HG03045 (cell line): ENCODE data around the gene NCOA1.
"Not testable (repeated sequence)": the region's sequence is repeated elsewhere in the genome, so short reads cannot be mapped to it uniquely, and the experiment has no call there.

Source experiments
- ATAC-seq: cut with Tn5 transposase; IDR thresholded peaks from one replicate; pipeline ENCODE4 v1.9.1; 2021; ENCODE audit warnings: mild to moderate bottlenecking, moderate library complexity; ENCODE audit not compliant: unreplicated experiment

NCOA1 gene

DNA sequence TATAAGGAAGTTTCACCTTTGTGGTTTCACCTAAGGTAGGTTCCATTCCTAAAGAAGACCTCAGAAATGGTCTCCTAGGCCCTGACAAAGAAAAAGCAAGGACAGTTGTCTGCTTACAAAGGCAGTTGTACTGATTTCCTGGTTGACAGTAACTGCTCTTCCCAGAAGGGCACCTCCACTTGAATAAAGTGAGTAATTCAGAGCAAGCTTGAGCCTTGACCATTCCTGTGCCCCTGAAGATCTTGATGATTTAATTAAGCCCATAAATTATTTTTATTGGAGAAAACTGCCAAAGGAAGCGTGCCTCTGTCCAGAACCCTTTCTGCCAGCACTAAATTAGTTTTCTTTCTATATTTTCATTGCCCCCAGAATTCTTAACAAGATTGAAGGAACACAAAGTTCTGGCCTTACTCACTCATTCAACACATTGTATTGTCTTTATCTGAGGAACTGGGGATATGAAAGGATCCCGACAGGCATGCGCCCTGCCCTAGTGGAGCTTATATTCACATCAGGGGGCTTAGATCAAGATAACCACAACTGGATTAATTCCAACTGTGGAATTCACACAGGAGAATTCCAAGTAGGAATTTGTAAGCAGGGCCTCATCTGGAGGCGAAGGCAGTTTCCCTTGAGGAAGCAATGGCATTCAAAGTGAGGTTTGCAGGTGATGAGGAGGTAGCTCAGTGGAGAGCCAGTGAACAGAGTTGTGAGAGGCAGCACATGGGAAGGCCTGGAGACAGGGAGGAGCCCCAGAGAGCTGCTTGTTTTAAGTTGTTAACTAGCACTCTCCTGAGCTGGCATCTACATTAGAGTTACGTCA, 280.9 kb downstream of the NCOA1 start:
- no peak for ATAC-seq

DNA sequence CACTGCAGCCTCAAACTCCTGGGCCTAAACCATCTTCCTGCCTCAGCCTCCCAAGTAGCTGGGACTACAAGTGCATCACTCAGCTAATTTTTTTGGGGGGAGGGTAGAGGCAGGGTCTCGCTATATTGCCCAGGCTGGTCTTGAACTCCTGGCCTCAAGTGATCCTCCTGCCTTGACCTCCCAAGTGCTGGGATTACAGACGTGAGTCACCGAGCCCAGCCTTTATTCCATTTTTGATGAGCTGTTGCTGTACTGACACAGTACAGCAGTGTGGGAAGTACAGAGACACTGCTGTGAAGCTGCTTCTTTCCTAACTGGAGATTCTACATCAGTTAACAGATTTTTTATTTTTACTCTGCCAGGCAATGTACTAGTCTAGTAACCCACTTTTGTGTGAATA, 283.3 kb downstream of the NCOA1 start:
- ATAC-seq: no peak

DNA sequence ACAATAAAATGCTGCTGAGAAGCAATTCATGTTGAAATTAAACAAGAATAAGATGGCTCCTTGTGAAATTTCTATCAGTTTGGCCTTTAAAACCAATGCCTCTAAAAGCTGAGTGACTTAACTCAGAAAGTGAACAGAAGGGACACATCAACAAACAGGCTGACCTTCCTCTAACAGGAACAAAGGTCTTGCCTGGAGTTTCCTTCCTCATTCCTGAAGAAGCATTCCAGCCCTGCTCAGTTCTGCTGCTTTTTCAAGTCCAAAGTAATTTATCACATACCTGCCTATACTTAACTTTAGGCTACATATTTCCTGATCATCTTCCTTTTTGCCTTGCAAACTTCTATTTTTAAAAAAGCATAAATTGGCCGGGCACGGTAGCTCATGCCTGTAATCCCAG, 288.1 kb downstream of the NCOA1 start:
- no peak for ATAC-seq

- ATAC-seq: no peak
Measured at GRCh38 chr2:24783641-24784040, 292.6 kb downstream of the NCOA1 start.

DNA sequence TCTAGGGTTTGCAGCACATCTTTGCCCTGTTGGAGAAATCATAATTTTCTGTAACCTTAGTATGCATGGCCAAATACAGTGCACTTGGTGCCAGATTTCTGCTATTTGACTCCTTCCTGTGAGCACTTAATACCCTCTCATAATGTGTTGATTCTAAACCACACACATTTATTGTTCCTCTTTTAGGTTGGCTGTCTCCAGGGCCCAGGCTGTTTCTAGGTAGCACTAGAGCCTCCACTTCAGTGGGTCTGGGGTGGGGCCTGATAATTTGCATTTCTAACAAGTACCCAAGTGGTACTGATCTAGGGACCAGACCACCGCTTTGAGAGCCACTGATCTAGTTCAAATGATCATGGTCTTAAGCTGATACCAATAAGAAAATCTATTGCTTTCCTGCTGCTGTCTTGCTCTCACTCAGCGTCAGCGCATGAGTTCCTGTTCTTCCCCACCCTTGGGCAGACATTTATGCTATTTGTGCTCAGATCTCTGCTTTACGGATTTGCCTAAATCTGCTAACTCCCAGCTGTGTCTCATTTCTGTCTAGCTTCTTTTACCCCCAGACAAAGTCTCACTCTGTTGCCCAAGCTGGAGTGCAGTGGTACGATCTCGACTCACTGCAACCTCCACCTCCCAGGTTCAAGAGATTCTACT, 294.7 kb downstream of the NCOA1 start:
- ATAC-seq: no peak

- ATAC-seq: no peak
Measured at GRCh38 chr2:24787532-24787931, 296.5 kb downstream of the NCOA1 start.

DNA sequence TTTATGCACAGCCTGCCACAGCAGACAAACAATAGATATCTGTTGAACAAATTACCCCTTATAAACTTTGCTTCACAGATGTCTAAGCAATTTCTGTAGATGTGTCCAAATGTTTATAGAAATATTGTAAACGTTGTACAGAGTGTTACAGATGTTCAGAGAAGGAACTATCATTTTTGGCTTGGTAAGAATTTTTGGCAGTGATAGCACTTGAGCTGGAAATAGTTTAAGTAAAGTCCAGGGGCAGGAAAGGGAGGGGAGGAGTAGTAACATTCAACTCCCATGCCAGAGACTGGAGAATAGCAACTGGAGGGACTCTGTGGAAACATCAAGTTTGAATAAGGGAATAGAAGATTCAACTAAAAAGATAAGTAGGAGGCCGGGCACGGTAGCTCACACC, 297.8 kb downstream of the NCOA1 start:
- no peak for ATAC-seq

GRCh38 chr2:24791452-24791851, 300.4 kb downstream of the NCOA1 start:
- no peak for ATAC-seq

DNA sequence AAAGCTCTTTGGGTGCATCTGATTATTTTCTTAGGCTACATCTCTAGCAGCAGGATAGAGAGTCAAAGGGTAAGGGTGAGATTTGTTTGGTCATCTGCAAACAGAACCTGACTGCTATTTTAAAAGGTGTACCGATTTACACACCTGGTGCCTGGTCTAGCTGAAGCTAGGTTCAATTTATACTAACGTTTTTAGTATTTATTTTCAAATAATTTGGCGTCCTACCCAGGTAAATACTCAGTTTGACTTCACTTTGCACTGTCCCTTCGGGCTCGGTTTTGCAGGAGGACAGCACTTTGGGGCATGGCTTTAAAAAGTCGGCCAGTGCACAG, 301.5 kb downstream of the NCOA1 start:
- ATAC-seq: no peak

DNA sequence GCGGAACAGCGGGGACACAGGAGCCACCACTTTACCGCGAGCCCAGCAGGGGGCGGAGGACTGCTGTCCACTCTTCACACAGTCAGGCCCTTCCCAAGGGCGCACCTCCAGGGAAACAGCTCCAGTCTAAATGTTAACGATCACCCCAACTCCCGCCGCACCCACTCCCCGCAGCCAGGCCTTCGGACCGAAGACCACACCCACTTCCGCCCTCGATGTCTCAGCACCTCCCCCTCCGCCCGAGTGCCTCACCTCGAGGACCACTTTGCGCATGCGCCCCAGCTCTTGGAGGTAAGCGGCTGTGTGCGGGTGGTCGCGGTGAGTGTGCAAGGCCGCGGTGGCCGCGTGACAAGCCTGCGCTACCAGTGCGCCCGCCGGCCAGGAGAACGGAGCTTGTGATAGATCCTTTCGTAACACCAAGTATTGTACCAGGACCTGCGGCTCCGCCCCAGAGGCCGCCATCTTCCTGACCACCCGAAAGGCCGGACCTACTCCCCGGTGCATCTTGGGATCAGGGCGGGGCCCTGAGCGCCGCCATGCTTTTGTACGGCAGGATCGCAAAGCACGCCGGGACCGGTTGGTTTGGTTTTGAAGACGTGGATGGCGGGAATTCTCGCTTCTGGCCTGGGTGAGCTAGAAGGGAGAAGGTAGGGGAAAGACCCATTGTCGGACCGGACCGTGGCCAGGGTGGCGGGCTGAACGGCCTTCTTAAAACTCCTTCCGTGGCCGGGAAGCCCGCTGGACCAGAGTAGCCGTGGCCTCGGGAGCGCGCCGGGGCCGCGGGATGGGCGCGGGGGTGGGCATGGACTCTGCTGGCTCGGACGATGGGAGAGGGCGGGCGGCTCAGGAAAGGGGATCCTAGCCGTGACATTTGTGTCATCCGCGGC, 302.1 kb downstream of the NCOA1 start, which contains the start of the genes CENPO and PTRHD1:
Gene CENPO, plus strand, starts transcription at position 552 of the 887 bp plus-strand sequence. CDS start 495 bp downstream, outside the sequence.
Gene PTRHD1, minus strand, starts transcription at position 518 of the 887 bp plus-strand sequence. Its CDS starts 14 bp downstream, at position 504.
- ATAC-seq: peak; percentile 94

GRCh38 chr2:24793761-24794435, 302.8 kb downstream of the NCOA1 start:
- no peak for ATAC-seq

GRCh38 chr2:24797644-24798043, 306.6 kb downstream of the NCOA1 start:
- ATAC-seq: no peak

- not testable (repeated sequence) for ATAC-seq
Measured at GRCh38 chr2:24800487-24800886, 309.4 kb downstream of the NCOA1 start.

GRCh38 chr2:24805811-24806660, 315.0 kb downstream of the NCOA1 start:
- ATAC-seq: not testable (repeated sequence)

- no peak for ATAC-seq
Measured at GRCh38 chr2:24806661-24807036, 315.6 kb downstream of the NCOA1 start.

GRCh38 chr2:24809316-24810007, 318.4 kb downstream of the NCOA1 start:
- ATAC-seq: no peak

DNA sequence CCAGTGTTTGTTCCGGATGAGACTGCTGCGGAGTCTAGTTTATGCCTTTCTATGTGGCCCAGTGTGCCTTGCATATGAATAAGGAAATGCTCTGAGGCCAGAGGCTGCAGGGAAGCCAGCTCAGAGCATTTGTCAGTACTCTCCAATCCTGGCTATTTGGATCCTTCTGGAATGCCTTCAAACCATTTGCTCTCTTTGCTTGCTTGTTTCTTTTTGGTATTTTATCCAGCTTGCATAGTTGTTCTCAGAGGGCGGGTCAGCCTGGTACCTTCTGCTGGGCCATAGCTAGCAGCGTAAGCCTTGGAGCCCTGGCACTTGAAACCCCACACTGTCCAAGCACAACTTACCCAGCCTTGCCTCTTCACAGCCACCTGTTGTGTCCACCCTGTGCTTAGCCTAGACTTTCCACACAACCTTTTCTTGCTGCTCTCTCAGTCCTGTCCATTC, 322.7 kb downstream of the NCOA1 start:
- ATAC-seq: no peak

- no peak for ATAC-seq
Measured at GRCh38 chr2:24814516-24814915, 323.5 kb downstream of the NCOA1 start.

GRCh38 chr2:24815171-24815570, 324.1 kb downstream of the NCOA1 start:
- ATAC-seq: no peak
